ENCODE measurements around the gene ASIC5. TPM values are rescaled to one million over a fixed set of nuclear protein-coding genes. Genes with fewer than 3 reads are reported as not detected.

Gene ASIC5
- total RNA-seq, 1 donor from 2014 or later, result not detected

Other genes with a start within 250 kb of the ASIC5 start
- gene GUCY1A1, start 199.4 kb downstream of the ASIC5 start, total RNA-seq, result 40.5 TPM
- 17.0 TPM for gene GUCY1B1, start 107.3 kb downstream of the ASIC5 start, total RNA-seq
- 0.13 TPM for gene TDO2, start 37.4 kb upstream of the ASIC5 start, total RNA-seq
- 9.0 TPM for gene CTSO, start 87.6 kb upstream of the ASIC5 start, total RNA-seq